HG03139 (cell line): Measurements from ENCODE around the gene GPATCH2.

Experiments used
- ATAC-seq: cut with Tn5 transposase; IDR thresholded peaks from one replicate; pipeline ENCODE4 v1.9.1; 2021; ENCODE audit not compliant: unreplicated experiment

GPATCH2 gene

GRCh38 chr1:217630711-217631591, at the start of gene GPATCH2, which contains the start of gene SPATA17:
Gene GPATCH2, minus strand, starts transcription at chr1:217631090. Its CDS starts 119 bp downstream, at chr1:217630971.
Gene SPATA17, plus strand, starts transcription at chr1:217631344. Its CDS starts 35 bp downstream, at chr1:217631379.
- peak; percentile 96 for ATAC-seq

- no peak for ATAC-seq
Measured at GRCh38 chr1:217674028-217674729, 43.3 kb upstream of the GPATCH2 start.

DNA sequence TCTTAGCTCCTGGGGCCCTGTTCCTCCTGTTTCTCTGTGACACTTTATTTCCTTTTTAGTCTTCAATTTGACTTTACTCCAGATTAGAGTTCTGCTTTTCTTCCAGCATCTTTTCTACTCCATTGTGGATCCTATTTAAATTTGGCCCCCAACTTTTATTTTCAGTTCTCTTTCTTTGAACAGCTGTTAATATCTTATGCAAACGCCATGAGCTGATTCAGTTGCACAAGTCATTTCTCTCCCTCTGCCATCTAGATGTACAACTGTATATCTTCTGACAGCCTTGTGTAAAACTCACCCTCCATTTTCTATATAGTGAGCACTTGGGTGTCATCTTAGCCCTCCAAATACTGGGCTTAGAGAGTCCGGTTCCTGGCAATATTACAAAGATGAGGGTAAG, 42.5 kb upstream of the GPATCH2 start:
- no peak for ATAC-seq

GRCh38 chr1:217668351-217668940, 37.6 kb upstream of the GPATCH2 start:
- no peak for ATAC-seq

DNA sequence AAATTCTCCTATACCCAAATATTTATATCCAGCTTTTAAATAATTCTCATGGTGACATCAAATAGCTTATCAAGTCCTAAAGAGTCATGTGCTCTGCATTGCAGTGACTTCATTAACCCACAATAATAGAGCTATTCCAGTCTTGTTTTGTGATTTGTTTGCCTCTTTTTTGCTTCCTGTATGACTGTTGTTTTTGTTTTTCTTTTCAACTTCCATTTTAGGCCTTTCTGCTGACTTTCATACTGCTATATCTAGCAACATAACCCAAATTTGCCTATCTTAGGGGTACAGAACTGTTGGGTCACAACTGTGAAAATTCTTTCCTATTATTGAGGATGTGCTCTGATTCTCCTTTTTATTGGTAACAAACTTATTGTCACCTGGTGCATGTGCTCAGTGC, 30.5 kb upstream of the GPATCH2 start:
- no peak for ATAC-seq

- ATAC-seq = peak; percentile 58
Measured at GRCh38 chr1:217660353-217661062, 29.6 kb upstream of the GPATCH2 start.

DNA sequence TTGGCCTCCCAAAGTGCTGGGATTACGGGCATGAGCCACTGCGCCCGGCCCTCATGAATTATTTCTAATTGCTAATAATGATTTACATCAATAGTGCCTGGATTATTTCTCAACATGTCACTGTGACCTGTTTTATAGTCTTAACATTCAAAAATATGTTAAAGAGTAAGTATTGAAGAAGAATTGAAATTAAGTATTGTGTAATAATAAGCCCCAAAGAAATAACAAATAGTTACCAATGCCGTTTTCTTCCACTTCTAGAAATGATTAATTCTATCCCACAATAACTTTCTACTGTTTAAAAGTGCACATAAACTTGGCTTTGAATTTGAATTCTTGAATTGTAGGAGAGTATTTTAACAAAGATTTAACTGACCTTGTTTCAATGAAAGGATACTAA, 19.8 kb upstream of the GPATCH2 start:
- no peak for ATAC-seq

DNA sequence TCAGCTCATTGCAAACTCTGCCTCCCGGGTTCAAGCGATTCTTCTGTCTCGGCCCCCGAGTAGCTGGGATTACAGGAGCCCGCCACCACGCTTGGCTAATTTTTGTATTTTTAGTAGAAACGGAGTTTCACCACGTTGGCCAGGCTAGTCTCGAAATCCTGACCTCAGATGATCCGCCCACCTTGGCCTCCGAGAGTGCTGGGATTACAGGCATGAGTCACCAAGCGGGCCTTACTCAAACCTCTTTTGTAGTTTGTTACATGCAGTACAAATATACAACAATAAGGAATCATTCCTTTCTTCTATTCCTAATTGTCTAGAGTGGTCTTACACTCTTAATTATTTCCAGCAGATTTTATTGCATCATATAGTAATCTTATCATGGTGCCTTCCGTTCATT, 16.9 kb upstream of the GPATCH2 start:
- no peak for ATAC-seq

DNA sequence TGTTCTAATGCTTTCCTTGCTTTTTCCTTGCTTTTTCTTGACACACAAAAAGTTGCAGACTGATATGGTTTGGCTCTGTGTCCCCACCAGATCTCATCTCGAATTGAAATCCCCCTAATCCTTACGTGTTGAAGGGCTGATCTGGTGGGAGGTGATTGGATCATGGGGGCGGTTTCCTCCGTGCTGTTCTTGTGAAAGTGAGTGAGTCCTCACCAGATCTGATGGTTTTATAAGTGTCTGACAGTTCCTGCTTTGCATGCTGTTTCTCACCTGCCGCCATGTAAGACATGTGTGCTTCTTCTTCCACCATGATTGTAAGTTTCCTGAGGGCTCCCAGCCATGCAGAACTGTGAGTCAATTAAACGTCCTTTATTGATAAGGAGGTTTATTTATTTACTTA, 11.6 kb upstream of the GPATCH2 start:
- no peak for ATAC-seq

DNA sequence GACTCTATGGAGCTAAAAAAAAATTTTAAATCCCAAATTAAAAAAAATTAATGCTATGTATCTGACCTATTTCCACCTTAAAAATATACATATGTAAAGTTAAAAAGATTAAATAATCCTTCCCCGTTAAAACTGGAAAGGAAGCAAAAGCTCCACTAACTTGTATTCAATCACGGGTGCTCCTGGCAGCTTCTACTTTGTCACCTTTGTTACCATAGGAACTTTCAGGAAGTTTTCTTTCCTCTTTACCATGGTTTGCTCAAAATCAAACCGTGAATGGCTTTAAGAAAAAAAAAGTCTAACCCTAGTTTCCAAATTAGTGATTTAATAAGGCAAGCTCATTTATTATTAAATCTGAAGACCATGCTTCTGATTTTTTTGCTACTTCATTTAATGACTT, 3.5 kb downstream of the GPATCH2 start:
- no peak for ATAC-seq

- no peak for ATAC-seq
Measured at GRCh38 chr1:217626321-217626720, 4.6 kb downstream of the GPATCH2 start.

- ATAC-seq = no peak
Measured at GRCh38 chr1:217622042-217622441, 8.8 kb downstream of the GPATCH2 start.

DNA sequence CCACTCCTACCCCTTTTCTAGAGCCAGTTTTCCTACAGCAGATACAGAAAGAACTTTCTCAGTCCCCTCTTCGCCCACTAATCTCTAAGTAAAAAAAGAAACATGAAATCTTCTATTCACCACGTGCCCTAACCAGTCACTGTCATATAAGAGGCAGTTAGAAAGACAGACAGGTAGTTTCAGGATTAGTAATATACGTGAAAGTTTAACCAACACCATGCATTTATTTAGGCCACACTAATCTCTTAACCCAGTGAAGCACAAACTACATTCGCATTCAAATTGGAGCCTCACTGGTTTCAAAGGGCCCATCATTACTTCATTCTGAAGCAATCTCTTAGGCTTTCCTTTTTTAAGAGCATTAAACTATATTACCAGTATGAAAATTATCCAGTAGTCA, 10.1 kb downstream of the GPATCH2 start:
- ATAC-seq = peak; percentile 100

DNA sequence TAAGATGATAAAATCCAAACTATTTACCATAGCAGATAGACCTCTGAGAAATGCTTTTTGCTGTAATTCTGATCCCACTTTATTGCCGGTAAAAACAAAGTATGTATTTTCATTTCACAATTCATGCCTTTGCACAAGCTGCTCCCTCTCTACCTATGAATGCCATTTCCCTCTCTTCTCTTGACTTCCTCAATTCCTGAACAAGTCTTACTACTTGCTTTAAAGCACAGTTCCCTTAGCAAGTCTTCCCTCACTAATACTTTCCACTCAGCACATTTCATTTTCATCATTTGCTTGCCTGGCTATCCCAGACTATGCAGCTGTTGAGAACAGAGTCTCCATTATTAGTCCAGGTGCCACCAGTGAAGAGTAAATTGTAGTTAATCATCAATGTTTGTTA, 13.8 kb downstream of the GPATCH2 start:
- ATAC-seq = no peak

DNA sequence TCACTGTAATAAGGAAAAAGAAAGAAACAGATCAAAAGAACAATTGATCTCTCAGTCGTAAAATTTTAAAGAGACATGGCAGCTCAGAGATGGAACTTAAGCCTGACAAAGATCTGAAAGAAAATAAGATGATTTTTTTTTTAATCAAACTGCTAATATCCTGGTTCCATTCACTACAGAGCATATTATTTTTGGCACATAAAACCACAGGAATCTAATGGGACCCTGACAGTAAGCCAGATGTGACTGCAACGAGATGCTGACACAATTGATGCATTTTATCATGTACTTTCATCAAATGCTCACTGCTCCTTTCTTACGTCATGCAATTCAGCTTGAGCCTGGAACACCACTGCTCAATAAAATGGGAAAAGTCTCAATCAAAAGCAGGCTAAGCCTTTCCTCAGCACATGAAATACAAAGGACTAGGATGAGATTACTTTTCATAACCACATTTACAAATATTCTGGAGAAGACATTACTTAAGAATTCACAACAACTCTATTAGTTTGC, 16.6 kb downstream of the GPATCH2 start:
- no peak for ATAC-seq

GRCh38 chr1:217605390-217605789, 25.5 kb downstream of the GPATCH2 start:
- ATAC-seq = no peak

GRCh38 chr1:217602380-217602779, 28.5 kb downstream of the GPATCH2 start:
- ATAC-seq = no peak

GRCh38 chr1:217599154-217599553, 31.7 kb downstream of the GPATCH2 start:
- ATAC-seq = no peak

- no peak for ATAC-seq
Measured at GRCh38 chr1:217590598-217590997, 40.3 kb downstream of the GPATCH2 start.

DNA sequence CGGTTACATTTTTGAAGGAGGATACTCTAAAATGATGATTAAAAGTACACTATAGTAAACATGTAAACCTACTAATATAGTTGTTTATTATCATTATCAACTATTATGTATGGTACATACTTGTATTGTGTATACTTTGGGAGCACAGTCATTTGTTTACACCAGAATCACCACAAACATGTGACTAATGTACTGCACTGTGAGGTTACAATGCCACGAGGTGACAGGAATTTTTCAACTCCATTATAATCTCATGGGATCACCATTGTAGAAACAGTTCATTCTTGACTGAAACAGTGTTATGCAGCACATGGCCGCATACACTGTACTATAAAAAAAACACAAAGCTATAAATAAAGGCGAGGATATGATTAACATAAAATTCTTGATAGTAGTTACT, 44.3 kb downstream of the GPATCH2 start:
- ATAC-seq = no peak

GRCh38 chr1:217585577-217585976, 45.3 kb downstream of the GPATCH2 start:
- ATAC-seq = no peak
